K562 (cell line): ENCODE data around the gene SSBP2. TPM values are rescaled to one million over a fixed set of nuclear protein-coding genes. Genes with fewer than 3 reads are reported as not detected.
"Not testable (repeated sequence)": the region's sequence is repeated elsewhere in the genome, so short reads cannot be mapped to it uniquely, and the experiment has no call there.

Source experiments
- ATAC-seq: fragments of 200-7000 bp; cut with Tn5 transposase; 3 replicates; pipeline ENCODE4 v1.9.1; 2020; ENCODE audit warnings: moderate library complexity
- BruUV-seq: library from RNA; stranded (reverse); fragments of 400-500 nt; replicated peaks from 2 replicates; lab custom pipeline; 2021; lab: Mats Ljungman, UMichigan
- CTCF ChIA-PET: fragments of 300-600 bp; formaldehyde crosslinking; extraction: SDS; loops from one replicate; lab custom pipeline; 2021; ENCODE audit warnings: low intra/inter-chr PET ratio; lab: Yijun Ruan, JAX
- POLR2A ChIA-PET: fragments of 300-600, 350-650 bp; sonication (Branson Sonifier 250); formaldehyde crosslinking; extraction: SDS; loops from one replicate; lab custom pipeline; 2021; ENCODE audit warnings: antibody characterized with exemption, inconsistent platforms; lab: Yijun Ruan, JAX
- DNase-seq, 4 experiments: peaks; one replicate each; pipeline versions ENCODE4 v3.0.0 to v3.0.0-alpha.2; 2011 to 2018; ENCODE audit warnings: low spot score in 3 of 4, mixed read lengths in 3 of 4; ENCODE audit errors: extremely low read depth in 1 of 4
- FAIRE-seq: peaks from 2 replicates; lab custom pipeline; 2011; peaks lifted over from hg19 to GRCh38; lab: Jason Lieb, UNC
- H2AFZ ChIP-seq: 2 replicates; pipeline ENCODE4 v1.6.0; 2011; ENCODE audit warnings: low read depth, low read length, control low read depth, inconsistent platforms
- H3K27ac ChIP-seq: fragments of 200-600 bp; 3 replicates; pipeline ENCODE4 v1.8.0; 2011; ENCODE audit warnings: low read depth, mild to moderate bottlenecking, control low read depth, inconsistent platforms, low read length, moderate library complexity, mixed read lengths; ENCODE audit errors: extremely low read depth
- H3K27me3 ChIP-seq, 2 experiments: fragments of 300-600 bp in 1 of 2; 2 replicates in 1 of 2; 3 replicates in 1 of 2; pipeline versions ENCODE4 v1.6.0 to v1.8.0; 2011; ENCODE audit warnings: inconsistent platforms in 2 of 2, low read length in 2 of 2, mild to moderate bottlenecking in 1 of 2, mixed read lengths in 1 of 2, moderate library complexity in 1 of 2; ENCODE audit not compliant: control insufficient read depth in 2 of 2, insufficient read depth in 2 of 2
- H3K36me3 ChIP-seq: fragments of 300-600 bp; 3 replicates; pipeline ENCODE4 v1.8.0; 2011; ENCODE audit warnings: mild to moderate bottlenecking, low read length, inconsistent platforms; ENCODE audit not compliant: control insufficient read depth, insufficient read depth
- H3K4me1 ChIP-seq, 2 experiments: fragments of 200-600 bp in 1 of 2; replicated peaks in 1 of 2; 2 replicates in 1 of 2; 3 replicates in 1 of 2; pipeline versions ENCODE4 v1.5.1 to v1.8.0; 2011; ENCODE audit warnings: inconsistent platforms in 2 of 2, low read length in 2 of 2, mild to moderate bottlenecking in 1 of 2, mixed read lengths in 1 of 2, moderate library complexity in 1 of 2; ENCODE audit not compliant: control insufficient read depth in 2 of 2, insufficient read depth in 2 of 2
- H3K4me2 ChIP-seq: 2 replicates; pipeline ENCODE4 v1.6.1; 2011; ENCODE audit warnings: low read length, control low read depth, inconsistent platforms, mixed read lengths; ENCODE audit not compliant: insufficient read depth
- H3K4me3 ChIP-seq: fragments of 200-600 bp; sonication (generic), shearing (Covaris generic); 2 replicates; pipeline ENCODE4 v1.5.1; 2016; ENCODE audit warnings: control low read depth, inconsistent platforms
- H3K79me2 ChIP-seq: fragments of 200-600 bp; 3 replicates; pipeline ENCODE4 v1.8.0; 2011; ENCODE audit warnings: low read length, inconsistent platforms; ENCODE audit not compliant: control insufficient read depth, insufficient read depth
- H3K9ac ChIP-seq, 2 experiments: 2 replicates each; pipeline versions ENCODE4 v1.6.0 to v1.6.1; 2011; ENCODE audit warnings: low read depth in 2 of 2, low read length in 2 of 2, control low read depth in 1 of 2, inconsistent platforms in 1 of 2, mild to moderate bottlenecking in 1 of 2, mixed read lengths in 1 of 2; ENCODE audit not compliant: insufficient read depth in 1 of 2
- H3K9me1 ChIP-seq: one replicate; pipeline ENCODE4 v1.6.0; 2011; ENCODE audit warnings: inconsistent platforms, mild to moderate bottlenecking, low read length, moderate library complexity; ENCODE audit not compliant: control insufficient read depth, insufficient read depth
- H3K9me3 ChIP-seq: replicated peaks from 2 replicates; pipeline ENCODE4 v1.5.1; 2011; ENCODE audit warnings: low read depth, low read length, inconsistent platforms; ENCODE audit not compliant: control insufficient read depth, insufficient read depth
- H4K20me1 ChIP-seq: replicated peaks from 2 replicates; pipeline ENCODE4 v1.6.1; 2011; ENCODE audit warnings: low read length, inconsistent platforms, mixed read lengths; ENCODE audit not compliant: control insufficient read depth, insufficient read depth
- CBX2 ChIP-seq: fragments of 200-600 bp; sonication (generic); IDR thresholded peaks from one replicate; pipeline ENCODE4 v1.6.1; 2012; ENCODE audit warnings: mild to moderate bottlenecking, low read length, inconsistent platforms; ENCODE audit not compliant: insufficient read depth, poor library complexity, severe bottlenecking
- CHD2 ChIP-seq: IDR thresholded peaks from 2 replicates; pipeline ENCODE4 v1.6.1; 2011; ENCODE audit warnings: low read depth, low read length
- DLX4 ChIP-seq: fragments of 250-450 bp; sonication (Bioruptor Pico); IDR thresholded peaks from 2 replicates; pipeline ENCODE4 v1.6.1; 2021; ENCODE audit warnings: mild to moderate bottlenecking
- ETV5 ChIP-seq: sonication (generic); formaldehyde crosslinking; IDR thresholded peaks from 2 replicates; pipeline ENCODE4 v1.4.0; 2020; ENCODE audit warnings: low read depth, mild to moderate bottlenecking, missing genetic modification reagents
- FOXP1 ChIP-seq: sonication (generic); formaldehyde crosslinking; IDR thresholded peaks from 2 replicates; pipeline ENCODE4 v1.8.0; 2022; ENCODE audit warnings: mild to moderate bottlenecking, missing genetic modification reagents
- HMG20B ChIP-seq: fragments of 250-450 bp; sonication (Bioruptor Pico); IDR thresholded peaks from 2 replicates; pipeline ENCODE4 v1.5.0; 2021; ENCODE audit warnings: mild to moderate bottlenecking
- KHSRP ChIP-seq: fragments of 450-650 bp; IDR thresholded peaks from 2 replicates; pipeline ENCODE4 v1.6.1; 2017
- MLLT1 ChIP-seq, 2 experiments: fragments of 450-650 bp; IDR thresholded peaks; 2 replicates each; pipeline ENCODE4 v1.6.1; 2016
- SIN3B ChIP-seq: fragments of 450-650 bp; IDR thresholded peaks from 2 replicates; pipeline ENCODE4 v1.6.1; 2017; ENCODE audit warnings: low read depth, mild to moderate bottlenecking, moderate library complexity
- SRSF3 ChIP-seq: fragments of 200-400 bp; formaldehyde crosslinking; IDR thresholded peaks from 2 replicates; pipeline ENCODE4 v1.6.1; 2016; ENCODE audit warnings: mild to moderate bottlenecking, low read length, moderate library complexity; ENCODE audit not compliant: insufficient read depth
- TRIM28 ChIP-seq: fragments of 450-650 bp; IDR thresholded peaks from 2 replicates; pipeline ENCODE4 v1.6.1; 2017
- ZNF76 ChIP-seq: fragments of 250-450 bp; sonication (Bioruptor Pico); IDR thresholded peaks from 2 replicates; pipeline ENCODE4 v1.4.0; 2020; ENCODE audit warnings: mild to moderate bottlenecking, moderate library complexity, borderline replicate concordance
- WGBS: fragments of 100-300 bp; shearing (Covaris generic); methylation state at CpG from one replicate; pipeline ENCODE4 v1.1.6; 2016; ENCODE audit warnings: low coverage, mixed read lengths; ENCODE audit not compliant: insufficient coverage; ENCODE audit errors: missing lambda C conversion rate; 5-methylcytosine and 5-hydroxymethylcytosine counted together
- in situ Hi-C: fragments of 300-500 bp; cut with MboI; formaldehyde crosslinking; loops from 4 replicates; pipeline ENCODE4 v1.15.0; 2018; ENCODE audit warnings: inconsistent platforms, mixed read lengths
- intact Hi-C: fragments of 100-400 bp; cut with micrococcal nuclease; formaldehyde crosslinking; loops from 2 replicates; pipeline ENCODE4 v1.14.2; 2022
- polyA plus RNA-seq, 8 experiments: library from polyadenylated mRNA; depleted of rRNA in 4 of 8; stranded (reverse) in 5 of 8; unstranded in 3 of 8; fragments of >200 nt; fragmentation: Nextera tagmentation in 2 of 8; fragmentation: Illumina TruSeq in 1 of 8; extraction: Ambion mirVana in 2 of 8; extraction: Trizol in 1 of 8; gene quantifications; 2 replicates each; pipeline versions ENCODE4 v1.2.1 to v1.2.3, GENCODE V29; 2011 to 2014; ENCODE audit warnings: inconsistent platforms in 1 of 8, missing spikeins in 1 of 8
- total RNA-seq, 7 experiments: library from RNA; depleted of rRNA in 6 of 7; stranded (reverse); fragments of >200 nt in 6 of 7; fragmentation: Illumina TruSeq in 2 of 7; extraction: Trizol in 2 of 7; gene quantifications; 2 replicates each; pipeline versions ENCODE4 v1.2.1 to v1.2.3, GENCODE V29; 2011 to 2021; ENCODE audit warnings: low replicate concordance in 1 of 7
- TF ChIP-seq, protein P1 (sequence below): conservative IDR thresholded peaks from 2 replicates; pipeline ENCODE4 v1.6.1; 2011; ENCODE audit warnings: low read depth, mild to moderate bottlenecking, low read length; ENCODE audit not compliant: control insufficient read depth

Gene SSBP2
- total and polyA plus RNA-seq, 9 of the 15 experiments (the other 6 are each of a cell fraction or from before 2014, with no cell fraction given), result 22.3 to 133 (median 42.1) TPM

GRCh38 chr5:81407811-81408210 is 343.1 kb downstream of the SSBP2 start:
- H3K4me1 ChIP-seq, H3K27ac ChIP-seq, H3K4me3 ChIP-seq, FAIRE-seq, H3K9ac ChIP-seq, H3K36me3 ChIP-seq, H3K27me3 ChIP-seq, H3K9me3 ChIP-seq, H4K20me1 ChIP-seq, H3K4me2 ChIP-seq, BruUV-seq, H2AFZ ChIP-seq, POLR2A ChIA-PET, ATAC-seq, intact Hi-C loops, DNase-seq, in situ Hi-C loops, H3K9me1 ChIP-seq, CTCF ChIA-PET, H3K79me2 ChIP-seq: not testable (repeated sequence)
- 14% methylated on average over 4 of the region's 4 CpGs for WGBS
- peak; percentile 77 for TF ChIP-seq CHD2

GRCh38 chr5:81405126-81405891 is 345.6 kb downstream of the SSBP2 start:
- CTCF ChIA-PET, result no interaction called here
- TF ChIP-seq, protein P1, sequence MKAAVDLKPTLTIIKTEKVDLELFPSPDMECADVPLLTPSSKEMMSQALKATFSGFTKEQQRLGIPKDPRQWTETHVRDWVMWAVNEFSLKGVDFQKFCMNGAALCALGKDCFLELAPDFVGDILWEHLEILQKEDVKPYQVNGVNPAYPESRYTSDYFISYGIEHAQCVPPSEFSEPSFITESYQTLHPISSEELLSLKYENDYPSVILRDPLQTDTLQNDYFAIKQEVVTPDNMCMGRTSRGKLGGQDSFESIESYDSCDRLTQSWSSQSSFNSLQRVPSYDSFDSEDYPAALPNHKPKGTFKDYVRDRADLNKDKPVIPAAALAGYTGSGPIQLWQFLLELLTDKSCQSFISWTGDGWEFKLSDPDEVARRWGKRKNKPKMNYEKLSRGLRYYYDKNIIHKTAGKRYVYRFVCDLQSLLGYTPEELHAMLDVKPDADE, result no peak
- TF ChIP-seq CBX2 (no peak), ETV5 (CRISPR knock-in tag) (no peak), SRSF3 (no peak), TRIM28 (no peak), DLX4 (CRISPR knock-in tag) (no peak), SIN3B (no peak), ZNF76 (CRISPR knock-in tag) (no peak), HMG20B (CRISPR knock-in tag) (no peak), KHSRP (no peak), MLLT1 (IDR thresholded peaks at IDR 0.05) (no peak), FOXP1 (CRISPR knock-in tag) (no peak)

More at GRCh38 chr5:81405126-81405891, 345.6 kb downstream of the SSBP2 start:
- intact Hi-C loops, result no loop called here
- H3K9ac ChIP-seq, result no peak overlapping the region
- no peaks in the 10 kb centered on the region for H3K9me1 ChIP-seq
- H3K36me3 ChIP-seq, result no peaks in the 10 kb centered on the region
- H3K4me3 ChIP-seq, result no peak overlapping the region
- in situ Hi-C loops, result no loop called here
- FAIRE-seq, result no peak
- ATAC-seq, result no peak
- no peaks in the 10 kb centered on the region for H4K20me1 ChIP-seq
- no peak overlapping the region for H3K4me2 ChIP-seq
- no peak overlapping the region for H2AFZ ChIP-seq
- no peak for DNase-seq
- 10% methylated on average over 7 of the region's 7 CpGs for WGBS
- H3K27me3 ChIP-seq, result peaks cover 5 to 6% of the 10 kb centered on the region in 2 experiments; a peak in 3 of 5 replicates
- H3K9me3 ChIP-seq, result no peaks in the 10 kb centered on the region
- H3K27ac ChIP-seq, result no peak overlapping the region
- BruUV-seq, result no TSS peak
- POLR2A ChIA-PET, result no interaction called here
- peaks cover 0 to 3% of the 10 kb centered on the region in 2 experiments; a peak in 1 of 5 replicates for H3K4me1 ChIP-seq
- H3K79me2 ChIP-seq, result no peaks in the 10 kb centered on the region
